ENCODE results near the gene PIP5KL1.

PIP5KL1 gene, protein sequence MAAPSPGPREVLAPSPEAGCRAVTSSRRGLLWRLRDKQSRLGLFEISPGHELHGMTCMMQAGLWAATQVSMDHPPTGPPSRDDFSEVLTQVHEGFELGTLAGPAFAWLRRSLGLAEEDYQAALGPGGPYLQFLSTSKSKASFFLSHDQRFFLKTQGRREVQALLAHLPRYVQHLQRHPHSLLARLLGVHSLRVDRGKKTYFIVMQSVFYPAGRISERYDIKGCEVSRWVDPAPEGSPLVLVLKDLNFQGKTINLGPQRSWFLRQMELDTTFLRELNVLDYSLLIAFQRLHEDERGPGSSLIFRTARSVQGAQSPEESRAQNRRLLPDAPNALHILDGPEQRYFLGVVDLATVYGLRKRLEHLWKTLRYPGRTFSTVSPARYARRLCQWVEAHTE

DNA sequence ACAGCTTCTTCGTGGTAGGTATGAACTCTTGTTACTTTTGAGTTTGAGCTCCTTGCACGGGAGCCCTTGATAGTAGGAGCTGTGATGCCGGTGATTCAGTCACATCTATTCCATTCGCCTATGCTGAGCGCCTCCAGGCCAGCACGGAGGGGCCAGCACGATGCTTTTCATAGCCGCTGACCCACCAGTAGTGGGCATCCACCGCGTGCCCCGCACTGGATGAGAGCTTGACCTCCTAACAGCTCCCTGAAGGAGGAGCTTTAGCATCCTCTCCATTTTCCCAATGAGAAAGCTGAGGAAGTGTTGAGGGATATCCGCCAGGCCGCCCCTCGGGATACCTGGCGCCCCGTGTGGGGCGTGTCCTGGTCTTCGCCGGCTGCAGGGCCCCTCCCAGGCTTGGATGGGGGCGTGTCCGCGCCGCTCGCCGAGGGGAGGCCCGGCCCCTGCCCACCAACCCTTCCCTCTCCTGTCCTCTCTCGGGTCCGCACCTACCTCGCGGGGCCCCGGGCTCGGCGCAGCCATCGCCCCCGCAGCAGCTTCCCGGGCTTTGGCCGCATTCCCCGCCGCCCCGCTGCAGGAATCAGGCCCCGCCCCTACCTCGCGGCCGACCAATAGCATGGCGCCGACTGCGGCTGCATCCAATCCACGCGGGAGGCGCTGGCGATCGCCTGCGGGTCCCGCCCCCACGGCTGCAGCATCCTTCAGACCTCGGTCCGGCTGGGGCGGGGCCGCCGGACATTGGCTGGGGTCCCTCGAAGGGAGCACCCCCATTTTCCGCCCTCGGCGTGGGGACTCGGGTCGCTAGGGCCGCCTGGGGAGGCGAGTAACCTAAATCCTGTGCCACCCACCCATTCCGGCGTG is at the start of gene PIP5KL1:
TSS of gene PIP5KL1 (minus strand) at position 547 of the 861 bp plus-strand sequence. CDS start at position 522, 25 bp downstream.
- peak; percentile 63 for DNase-seq

DNA sequence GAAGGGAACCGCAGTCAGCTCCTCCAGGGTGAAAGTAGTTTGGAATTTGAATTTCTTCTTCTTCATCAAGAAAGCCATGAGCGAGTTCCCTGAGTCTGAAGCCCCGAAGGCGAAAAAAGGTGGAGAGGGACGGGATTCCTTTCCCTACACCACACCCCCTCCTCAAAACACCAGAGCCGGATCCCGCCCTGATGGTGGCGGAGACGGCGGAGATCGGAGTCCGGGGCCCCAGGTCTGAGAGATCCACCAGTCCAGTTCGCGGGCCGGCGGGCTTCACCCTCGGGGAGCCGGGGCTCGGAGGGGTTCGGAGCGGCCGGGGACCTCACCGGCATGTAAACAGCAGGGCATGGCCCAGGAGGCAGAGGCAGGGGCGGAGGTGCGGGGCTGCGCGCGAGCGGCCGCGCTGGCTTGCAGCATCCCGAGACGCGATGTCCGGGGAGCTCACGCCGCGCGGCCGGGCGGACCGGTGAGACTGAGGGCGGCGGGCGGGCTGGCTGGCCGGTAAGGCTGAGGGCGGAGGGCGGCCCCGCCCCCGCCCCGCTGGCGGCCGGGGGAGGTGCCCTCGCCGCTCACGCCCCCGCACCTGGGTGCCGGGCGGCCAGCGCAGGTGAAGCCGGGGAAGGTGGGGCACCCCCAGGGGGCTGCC is 49.6 kb upstream of the PIP5KL1 start:
- DNase-seq = peak; percentile 53

DNA sequence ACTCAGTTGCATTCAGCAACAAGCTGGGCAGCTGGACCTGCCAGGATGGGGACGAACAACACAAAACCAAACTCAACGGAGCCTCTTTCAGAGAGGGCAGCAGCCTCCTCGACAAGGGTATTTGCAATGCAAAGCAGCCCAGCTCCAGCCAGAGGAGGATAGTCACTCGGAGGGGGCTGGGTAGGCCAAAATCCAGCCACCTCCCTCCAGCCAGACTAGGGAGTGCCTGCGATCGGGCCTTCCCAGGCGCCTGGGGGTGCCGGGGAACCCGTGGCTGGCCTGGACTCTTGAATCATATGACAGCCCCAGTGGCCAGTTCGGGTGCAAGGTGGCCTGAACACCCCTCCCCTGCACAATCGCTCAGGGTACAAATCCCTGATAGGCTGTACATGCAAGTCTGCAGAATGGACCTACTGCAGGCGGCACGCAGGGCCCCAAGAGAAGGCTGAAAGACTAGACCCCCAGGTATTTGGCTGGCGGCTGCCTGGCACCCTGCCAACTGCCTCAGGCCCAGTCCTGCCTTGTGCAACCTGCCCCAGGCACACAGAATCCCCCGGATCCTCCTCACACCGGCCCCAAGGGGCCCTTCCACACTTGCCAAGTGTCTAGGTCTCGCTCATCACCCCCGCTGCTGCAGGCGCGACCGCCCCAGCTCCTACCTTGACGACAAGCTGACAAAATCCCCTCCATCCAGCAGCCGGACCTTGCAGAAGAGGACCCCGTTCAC is 48.9 kb upstream of the PIP5KL1 start:
- DNase-seq = peak; percentile 53

DNA sequence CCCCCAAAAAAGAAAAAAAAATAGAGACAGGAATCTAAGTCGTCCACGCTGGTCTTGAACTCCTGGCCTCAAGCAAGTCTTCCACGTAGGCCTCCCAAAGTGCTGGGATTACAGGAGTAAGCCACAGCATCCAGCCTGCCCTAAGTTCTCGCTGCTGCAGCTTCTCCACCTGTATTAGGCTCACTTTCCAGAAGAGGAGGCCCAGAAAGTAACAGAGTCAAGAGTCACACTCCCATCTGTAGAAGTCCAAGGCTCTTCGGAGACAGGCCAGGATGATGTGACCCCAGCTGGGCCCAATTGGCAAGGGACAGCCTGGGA is 48.4 kb upstream of the PIP5KL1 start:
- no peak for DNase-seq

DNA sequence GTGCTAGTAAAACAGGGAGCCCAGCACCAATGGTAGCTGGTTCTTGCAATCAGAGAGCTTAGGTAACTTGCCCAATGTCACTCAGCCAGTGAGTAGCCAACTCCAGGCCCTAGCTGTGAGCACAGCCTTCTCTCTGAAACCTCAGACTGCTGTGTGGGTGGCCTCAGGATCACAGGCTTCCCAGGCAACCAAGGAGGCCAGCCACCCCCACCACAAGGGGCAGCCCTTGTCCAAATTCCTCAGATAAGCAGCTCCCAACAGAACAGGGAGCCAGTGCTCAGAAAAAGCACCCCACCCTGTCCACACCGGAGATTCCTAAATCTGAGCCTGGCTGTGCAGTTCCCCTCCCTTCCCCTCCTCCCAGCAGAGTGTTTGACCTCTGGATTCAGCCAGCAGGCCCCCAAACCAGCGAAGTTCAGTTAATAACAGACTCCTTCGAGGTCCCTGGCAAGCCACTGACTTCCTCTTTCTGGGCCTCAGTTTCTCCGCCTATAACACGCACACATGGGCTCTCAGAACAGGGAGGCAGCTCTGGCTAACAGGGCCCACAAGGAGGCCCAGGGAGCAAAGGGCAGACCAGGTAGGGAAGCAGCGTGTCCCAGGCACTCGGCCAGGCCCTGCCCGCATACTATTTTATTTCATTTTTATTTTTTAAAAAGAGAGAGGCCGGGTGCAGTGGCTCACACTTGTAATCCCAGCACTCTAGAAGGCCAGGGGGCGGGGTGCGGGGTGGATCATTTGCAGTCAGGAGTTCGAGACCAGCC is 47.5 kb upstream of the PIP5KL1 start:
- DNase-seq = peak; percentile 30

DNA sequence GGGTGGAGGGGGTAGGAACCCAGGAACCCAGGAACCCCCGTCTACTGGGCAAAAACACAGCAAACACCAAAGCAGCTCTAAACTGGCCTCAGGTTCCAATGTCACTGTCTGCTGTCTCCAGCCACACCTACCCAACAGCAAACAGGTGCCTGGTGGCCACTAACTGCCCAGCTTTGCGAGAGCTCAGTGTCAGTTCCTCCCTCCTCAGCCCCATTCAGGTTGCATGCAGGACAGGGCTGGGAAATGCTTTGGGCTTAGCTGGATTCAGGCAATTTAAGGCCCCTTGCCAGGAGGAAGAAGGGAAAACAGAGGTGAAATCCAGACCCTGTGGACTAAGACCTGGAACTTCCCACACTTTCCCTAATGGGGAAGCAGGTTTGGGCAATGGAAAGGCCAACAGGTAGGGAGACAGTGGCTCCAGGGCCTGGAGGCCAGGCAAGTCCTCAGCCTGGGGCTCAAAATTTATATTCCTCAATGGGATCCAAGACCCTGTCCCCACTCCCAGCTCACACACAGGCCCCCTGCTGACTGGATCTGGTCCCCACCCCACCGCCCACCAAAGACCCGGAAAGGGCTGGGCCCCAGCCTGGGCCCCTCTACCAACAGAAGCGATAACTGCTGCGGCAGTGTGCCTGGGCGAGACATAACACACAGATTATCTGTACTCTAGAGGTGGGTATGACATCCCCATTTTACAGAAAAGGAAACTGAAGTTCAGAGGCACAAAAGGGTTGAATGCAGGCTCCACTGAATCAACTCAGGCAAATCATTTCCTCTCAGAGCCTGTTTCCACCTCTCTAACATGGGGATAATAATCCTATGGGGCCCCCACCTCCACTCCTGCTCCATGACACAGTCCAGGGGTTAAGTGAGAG is 46.7 kb upstream of the PIP5KL1 start:
- peak; percentile 65 for DNase-seq

DNA sequence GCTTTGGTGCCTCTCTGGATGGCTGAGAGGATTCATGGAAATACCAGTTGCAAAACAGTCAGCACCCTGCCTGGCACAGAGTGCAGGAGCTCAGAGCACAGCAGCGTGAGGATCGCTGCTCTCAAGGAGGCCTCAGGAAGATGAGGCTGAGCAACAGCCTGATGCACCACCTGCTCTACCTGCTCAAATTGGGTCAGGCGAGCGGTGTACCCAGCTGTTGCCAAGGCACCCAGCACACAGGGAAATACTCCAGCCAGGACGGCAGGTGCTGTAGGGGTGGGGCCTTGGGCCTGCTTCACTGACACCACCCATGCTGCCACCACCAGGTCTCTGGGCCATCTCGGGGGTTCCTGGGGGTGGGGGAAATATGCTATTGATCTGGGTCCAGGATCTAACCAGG is 45.9 kb upstream of the PIP5KL1 start:
- DNase-seq = peak; percentile 96

DNA sequence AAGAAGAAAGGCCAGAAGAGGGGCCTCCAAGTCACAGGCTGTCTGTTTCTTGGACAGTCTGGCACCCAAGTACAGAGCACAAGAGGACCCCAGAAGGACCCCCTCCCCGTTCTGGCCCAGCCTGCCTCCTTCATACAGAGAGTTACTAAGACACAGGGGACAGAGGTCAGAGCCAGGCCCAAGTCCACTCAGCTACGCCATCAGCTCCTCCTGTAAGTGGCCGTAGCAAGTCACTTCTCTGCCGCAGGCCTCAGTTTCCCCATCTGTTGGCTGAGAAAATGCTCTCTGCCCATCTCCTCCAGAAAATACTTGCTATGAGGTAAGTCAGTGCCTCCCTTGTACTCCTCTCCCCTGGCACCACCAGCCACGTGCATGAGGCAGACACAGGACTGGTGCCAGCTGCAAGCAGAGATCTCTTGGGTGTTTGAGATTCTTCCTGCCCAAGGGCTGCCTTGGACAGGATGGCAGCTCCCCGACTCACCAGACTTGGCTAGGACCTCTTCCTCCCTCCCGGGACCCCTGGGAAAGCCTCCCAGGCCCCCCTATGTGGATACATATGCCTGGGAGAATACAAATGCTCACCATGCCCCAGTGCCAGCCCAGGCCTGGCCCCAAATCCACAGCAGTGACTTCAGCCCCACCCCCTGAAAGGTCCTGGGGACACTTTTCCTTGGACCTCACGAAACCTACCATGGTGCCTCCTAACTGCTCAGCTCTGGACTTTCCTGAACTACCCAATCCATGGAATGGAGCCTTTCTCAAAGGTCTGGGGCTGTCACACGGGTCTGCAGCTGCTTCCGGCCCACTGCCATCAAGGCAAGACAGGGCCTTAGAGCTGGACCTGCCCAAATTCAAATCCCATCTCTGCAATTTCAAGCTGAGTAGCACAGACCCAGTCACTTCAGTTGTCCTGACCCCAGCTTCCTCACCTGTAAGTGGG is 45.1 kb upstream of the PIP5KL1 start:
- DNase-seq = no peak

DNA sequence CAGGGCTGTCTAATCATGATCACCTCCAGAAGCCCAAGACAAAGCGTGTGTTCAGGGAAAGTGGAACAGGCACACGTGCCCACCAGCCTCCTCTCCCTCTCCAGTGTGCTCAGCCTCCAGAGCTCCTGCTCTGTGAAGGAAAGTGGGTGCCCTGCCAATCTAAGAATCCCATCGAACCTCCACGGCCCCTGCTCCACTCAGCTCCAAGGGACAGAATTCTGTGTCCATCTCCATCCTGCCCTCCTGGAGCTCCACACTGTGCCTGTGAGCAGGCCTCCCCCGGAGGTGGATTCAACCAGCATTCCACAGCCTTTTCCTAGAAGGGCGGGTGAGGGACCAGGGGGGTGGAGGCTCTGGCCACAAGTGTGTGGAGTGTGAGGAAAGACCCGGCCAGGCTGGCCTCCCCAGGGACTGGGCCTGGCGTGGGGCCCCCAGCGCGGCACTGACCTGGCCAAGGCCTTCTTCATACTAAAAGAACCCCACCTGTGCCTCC is 44.2 kb upstream of the PIP5KL1 start:
- DNase-seq = no peak

DNA sequence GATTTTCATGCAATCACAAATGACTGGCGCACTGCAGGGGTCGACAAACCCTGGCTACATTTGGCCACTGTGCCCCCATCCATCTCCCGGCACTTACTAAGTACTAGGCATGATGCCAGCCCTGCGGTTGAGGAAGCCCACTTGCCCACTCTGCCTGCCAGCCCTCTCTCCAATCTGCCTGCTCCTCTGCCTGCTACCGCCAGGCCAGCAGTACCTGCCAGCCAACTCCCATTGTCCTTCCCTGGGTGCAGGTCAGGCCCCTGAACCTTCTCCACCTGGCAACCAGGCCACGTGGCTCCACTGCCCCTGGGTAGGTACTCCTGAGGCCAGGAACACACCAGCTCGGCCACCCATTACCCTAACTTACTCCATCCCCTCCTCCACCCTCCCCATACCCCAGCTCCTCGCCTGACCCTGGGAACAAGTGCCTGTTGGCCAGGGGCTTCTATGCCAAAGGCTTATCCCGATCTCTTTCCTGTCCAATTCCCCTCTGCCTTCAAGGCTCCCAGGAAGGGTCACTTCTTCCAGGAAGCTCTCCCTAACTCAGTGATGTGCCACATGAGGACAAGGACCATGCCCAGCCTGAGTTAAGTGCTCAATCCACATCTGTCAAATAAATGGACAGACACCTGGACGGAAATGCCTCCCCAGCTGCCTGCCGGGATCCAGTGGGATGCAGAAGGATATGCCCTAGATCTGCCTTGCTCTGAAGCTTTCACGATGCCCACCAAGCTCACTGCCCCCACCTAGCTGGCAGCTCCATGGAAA is 43.6 kb upstream of the PIP5KL1 start:
- peak; percentile 57 for DNase-seq

DNA sequence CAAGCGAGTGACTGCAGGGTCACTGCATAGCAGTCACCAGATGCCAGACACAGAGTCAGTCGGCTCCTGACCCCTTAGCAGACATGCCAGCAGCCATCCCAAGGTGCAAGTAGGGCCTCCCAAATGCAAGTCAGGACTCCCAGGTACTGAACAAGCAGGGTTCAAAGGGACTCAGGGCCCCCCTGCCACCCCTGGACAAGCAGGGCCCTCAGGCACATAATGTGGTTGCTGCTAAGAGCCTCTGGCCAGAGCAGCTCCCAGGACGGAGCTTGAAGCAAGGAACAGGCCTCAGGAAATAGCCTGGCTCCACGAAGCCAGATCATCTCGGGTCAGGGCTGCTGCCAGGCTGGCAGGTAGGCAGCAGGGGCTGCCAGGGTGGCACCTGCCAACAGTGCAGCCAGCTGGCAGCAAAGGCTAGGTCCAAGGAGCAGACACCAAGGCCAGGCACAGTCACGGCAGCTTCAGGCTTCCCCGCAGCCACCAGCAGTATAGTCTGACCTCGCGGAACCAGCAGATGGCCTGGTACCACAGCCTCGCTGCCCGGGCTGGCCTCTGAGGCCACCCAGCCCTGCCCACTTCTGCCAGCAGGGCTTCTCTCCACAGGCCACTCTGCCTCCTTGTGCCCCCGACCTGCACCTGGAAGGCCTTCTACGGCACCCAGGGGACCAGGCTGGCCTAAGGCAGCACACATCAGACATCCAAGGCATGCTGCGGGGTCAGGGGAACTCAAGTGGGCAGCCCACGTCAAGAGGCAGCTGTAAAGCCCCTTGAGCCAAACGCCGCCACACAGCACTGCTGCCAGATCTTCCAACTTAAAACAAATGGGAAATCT is 42.8 kb upstream of the PIP5KL1 start:
- peak; percentile 61 for DNase-seq

DNA sequence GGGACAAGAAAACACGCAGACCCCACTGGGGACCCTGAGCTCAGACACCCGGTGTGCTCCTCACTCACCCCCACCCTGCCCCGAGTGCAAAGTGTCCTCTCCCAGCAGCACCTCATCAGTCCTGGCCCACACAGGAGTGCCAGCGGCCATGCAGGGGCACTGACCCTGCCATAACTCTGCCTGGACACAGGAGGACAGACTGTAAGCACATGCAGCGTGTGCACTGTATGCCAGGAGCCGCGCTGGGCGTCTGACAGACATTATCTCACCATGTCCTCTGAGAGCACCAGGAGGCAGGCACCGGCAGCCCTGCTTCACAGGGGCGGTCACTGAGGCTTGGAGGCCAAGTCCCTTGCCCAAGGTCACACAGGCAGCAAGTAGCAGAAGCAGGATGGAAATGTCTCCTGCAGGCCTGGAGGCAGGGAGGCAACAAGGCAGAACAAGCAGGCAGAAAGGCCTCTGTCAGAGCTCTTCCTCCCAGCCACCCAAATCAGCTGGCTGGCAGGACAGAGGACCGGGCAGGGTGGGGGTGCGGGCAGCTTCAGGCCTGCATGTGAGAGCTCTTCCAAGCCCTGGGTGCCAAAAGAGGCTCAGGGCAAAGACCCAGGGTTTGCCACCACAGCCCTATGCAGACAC is 41.8 kb upstream of the PIP5KL1 start:
- no peak for DNase-seq

DNA sequence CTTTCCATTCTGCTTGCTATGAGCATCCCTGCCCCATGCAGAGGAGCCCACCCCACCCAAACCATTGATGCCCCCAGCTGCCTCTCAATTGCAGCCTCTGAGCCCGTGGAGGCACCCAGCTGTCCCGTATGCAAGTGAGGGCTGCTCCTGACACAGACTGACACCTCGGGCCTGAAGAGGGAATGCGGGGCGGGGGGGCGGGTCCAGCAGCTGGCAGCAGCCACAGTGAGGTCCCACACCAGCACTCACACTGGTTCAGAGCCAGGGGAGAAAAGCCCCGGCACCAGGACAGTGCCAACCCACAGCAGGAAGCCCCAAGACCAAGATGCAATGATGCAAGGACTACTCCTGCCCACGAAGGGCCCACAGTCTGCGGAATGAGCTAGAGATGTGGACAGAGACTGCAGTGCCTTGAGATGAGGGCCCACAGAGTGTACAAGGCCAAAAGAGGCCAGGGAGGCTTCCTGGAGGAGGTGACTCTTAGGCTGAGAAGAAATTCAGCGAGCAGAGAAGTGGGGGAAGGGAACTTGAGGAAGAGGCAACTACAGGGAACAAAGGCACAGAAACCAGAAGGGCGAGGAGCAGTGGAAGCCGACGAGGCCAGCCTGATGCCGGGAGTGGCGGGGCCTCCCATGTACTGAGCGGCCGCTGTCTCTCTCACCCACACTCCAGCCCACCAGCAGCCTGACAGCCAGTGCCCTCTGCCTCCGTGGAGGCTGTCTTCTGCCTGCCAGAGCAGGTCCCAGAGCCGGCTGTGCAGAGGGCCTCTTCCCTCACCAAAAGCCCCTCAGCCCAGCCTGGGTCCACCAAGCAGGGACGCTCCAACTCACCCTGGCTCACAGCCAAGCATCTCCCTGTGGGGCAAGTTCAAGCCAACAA is 41.0 kb upstream of the PIP5KL1 start:
- peak; percentile 37 for DNase-seq

DNA sequence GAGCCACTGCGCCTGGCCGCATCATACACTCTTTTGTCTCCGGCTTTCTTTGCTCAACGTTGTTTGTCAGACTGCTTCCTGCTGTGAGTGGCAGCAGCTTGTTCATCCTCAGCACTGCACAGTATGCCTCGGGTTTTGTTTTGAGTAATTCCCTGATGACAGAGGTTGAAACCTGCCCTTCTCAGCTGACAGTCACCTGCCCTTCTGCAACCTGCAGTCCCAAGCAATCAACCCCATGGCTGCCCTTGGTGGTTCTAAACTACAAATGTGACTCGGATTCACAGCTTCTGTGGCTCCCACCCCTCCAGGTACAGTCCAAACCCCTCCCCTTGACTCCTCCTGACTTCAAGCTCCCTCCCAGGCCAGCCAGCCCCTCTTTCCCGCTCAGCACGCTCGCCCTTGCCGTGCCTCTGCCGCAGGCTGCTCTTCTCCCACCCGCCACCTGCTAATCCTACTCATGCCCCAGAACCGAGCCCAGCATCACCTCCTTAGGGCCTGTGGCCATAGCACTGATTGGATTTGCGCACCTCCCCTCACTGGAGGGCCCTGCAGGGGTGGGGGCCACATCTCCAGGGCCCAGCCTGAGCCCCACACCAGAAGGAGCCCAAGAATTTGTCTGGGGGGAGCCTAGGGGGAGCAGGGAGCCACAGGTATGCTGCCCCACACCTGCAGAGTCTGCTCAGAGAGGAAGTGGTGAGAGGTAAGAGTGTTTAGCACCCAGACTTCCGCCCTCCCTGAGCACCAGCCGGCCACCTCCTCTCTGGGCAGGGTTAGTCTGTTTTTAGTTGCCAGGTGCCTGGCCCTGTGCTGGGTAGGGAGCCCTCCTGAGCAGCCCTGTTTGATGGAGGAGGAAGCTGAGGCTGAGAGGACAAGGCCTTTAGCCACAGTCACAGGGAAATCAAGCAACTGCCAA is 40.1 kb upstream of the PIP5KL1 start:
- peak; percentile 90 for DNase-seq

DNA sequence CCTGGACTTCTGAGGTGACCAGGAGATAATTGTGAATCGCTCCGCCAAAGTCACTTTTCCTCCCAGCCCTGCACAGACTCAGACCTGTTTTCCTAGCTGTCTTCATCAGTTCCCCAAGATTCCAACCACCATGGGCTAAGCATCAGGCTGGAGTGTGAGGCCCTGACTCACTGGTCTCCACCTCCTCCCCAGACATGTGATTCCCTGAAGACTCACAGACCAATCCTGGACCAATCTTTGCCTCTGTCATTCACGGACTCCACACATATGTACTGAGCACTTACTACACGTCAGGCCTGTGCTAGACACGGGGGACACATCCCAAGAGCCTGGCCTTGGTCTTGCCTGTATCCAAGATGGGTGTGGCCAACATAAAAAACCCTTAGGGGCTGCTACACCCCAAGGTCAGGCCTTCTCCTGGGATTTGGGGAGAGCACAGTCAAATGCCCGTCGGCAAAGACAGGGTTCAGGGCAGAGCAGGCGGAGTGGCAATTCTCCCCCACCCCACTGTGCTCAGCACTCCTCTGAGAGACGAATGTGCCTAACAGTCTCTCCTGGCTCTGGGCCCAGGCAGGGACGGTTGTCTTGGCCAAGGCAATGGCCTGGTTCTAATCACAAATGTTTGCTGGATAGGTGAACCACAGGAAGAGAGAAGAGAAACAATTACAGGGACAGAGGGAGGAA is 38.3 kb upstream of the PIP5KL1 start:
- DNase-seq = peak; percentile 72

Data from NCI-H2029 (cell line).